GM23338 (cell line): ENCODE measurements around the gene EIF4E. TPM values are rescaled to one million over a fixed set of nuclear protein-coding genes. Genes with fewer than 3 reads are reported as not detected.

Experiments used
- ATAC-seq: fragments of 200-7000 bp; cut with Tn5 transposase; 3 replicates; pipeline ENCODE4 v1.9.1; 2020
- DNase-seq: peaks from one replicate; pipeline ENCODE4 v3.0.0-alpha.2; 2015; ENCODE audit warnings: low spot score
- H2AFZ ChIP-seq: fragments of 200-600 bp; sonication (generic); 2 replicates; pipeline ENCODE4 v1.8.0; 2016; ENCODE audit warnings: antibody characterized with exemption, mild to moderate bottlenecking, moderate library complexity
- H3F3A ChIP-seq: fragments of 200-600 bp; sonication (generic); replicated peaks from 2 replicates; pipeline ENCODE4 v1.8.0; 2017; ENCODE audit warnings: antibody characterized with exemption, mixed run types, low read depth
- H3K27ac ChIP-seq: fragments of 200-600 bp; sonication (generic); 2 replicates; pipeline ENCODE4 v1.6.1; 2016; ENCODE audit warnings: low read depth
- H3K27me3 ChIP-seq: fragments of 200-600 bp; sonication (generic); 2 replicates; pipeline ENCODE4 v1.8.0; 2016; ENCODE audit warnings: mild to moderate bottlenecking, mixed run types, moderate library complexity; ENCODE audit not compliant: insufficient read depth
- H3K36me3 ChIP-seq: fragments of 200-600 bp; sonication (generic); 2 replicates; pipeline ENCODE4 v1.8.0; 2016; ENCODE audit warnings: mild to moderate bottlenecking; ENCODE audit not compliant: insufficient read depth
- H3K4me1 ChIP-seq: fragments of 200-600 bp; sonication (generic); 2 replicates; pipeline ENCODE4 v1.8.0; 2016; ENCODE audit warnings: mild to moderate bottlenecking, moderate library complexity; ENCODE audit not compliant: insufficient read depth
- H3K4me2 ChIP-seq: fragments of 200-600 bp; sonication (generic); 2 replicates; pipeline ENCODE4 v1.7.1; 2017; ENCODE audit warnings: mixed run types
- H3K4me3 ChIP-seq: fragments of 200-600 bp; sonication (generic); 2 replicates; pipeline ENCODE4 v1.6.1; 2016; ENCODE audit warnings: mixed run types
- H3K79me2 ChIP-seq: fragments of 200-600 bp; sonication (generic); replicated peaks from 2 replicates; pipeline ENCODE4 v1.8.0; 2017; ENCODE audit warnings: mild to moderate bottlenecking; ENCODE audit not compliant: insufficient read depth
- H3K9me2 ChIP-seq: fragments of 200-600 bp; sonication (generic); 2 replicates; pipeline ENCODE4 v1.8.0; 2017; ENCODE audit not compliant: insufficient read depth
- H4K20me1 ChIP-seq: fragments of 200-600 bp; sonication (generic); replicated peaks from 2 replicates; pipeline ENCODE4 v1.8.0; 2017; ENCODE audit warnings: mild to moderate bottlenecking; ENCODE audit not compliant: insufficient read depth
- H3K27ac Mint-ChIP-seq: 2 replicates; pipeline ENCODE4 v1.8.0; 2020; ENCODE audit warnings: inconsistent platforms, mild to moderate bottlenecking, moderate library complexity, mixed read lengths
- H3K27me3 Mint-ChIP-seq: 3 replicates; pipeline ENCODE4 v1.8.0; 2022; ENCODE audit warnings: low read depth, mild to moderate bottlenecking, moderate library complexity, mixed read lengths, inconsistent platforms; ENCODE audit not compliant: insufficient read depth, poor library complexity
- H3K36me3 Mint-ChIP-seq: 3 replicates; pipeline ENCODE4 v1.8.0; 2021; ENCODE audit warnings: low read depth, mild to moderate bottlenecking, inconsistent platforms, moderate library complexity, mixed read lengths
- H3K4me1 Mint-ChIP-seq: 3 replicates; pipeline ENCODE4 v1.8.0; 2020; ENCODE audit warnings: mild to moderate bottlenecking, inconsistent platforms, mixed read lengths
- H3K4me3 Mint-ChIP-seq: 3 replicates; pipeline ENCODE4 v1.8.0; 2021; ENCODE audit warnings: moderate library complexity, mild to moderate bottlenecking, inconsistent platforms, mixed read lengths
- H3K9me3 Mint-ChIP-seq: 3 replicates; pipeline ENCODE4 v1.8.0; 2020; ENCODE audit warnings: moderate library complexity, mild to moderate bottlenecking, inconsistent platforms, mixed read lengths
- CREB1 ChIP-seq: fragments of 250-450 bp; sonication (Bioruptor Pico); IDR thresholded peaks from 2 replicates; pipeline ENCODE4 v1.5.0; 2020; ENCODE audit warnings: low read depth, mild to moderate bottlenecking, moderate library complexity
- EZH2 ChIP-seq: fragments of 200-600 bp; sonication (generic); IDR thresholded peaks from one replicate; pipeline ENCODE4 v1.8.0; 2017; ENCODE audit warnings: antibody characterized with exemption, mild to moderate bottlenecking, low read depth; ENCODE audit not compliant: unreplicated experiment
- EZH2phosphoT487 ChIP-seq: fragments of 200-600 bp; sonication (generic); IDR thresholded peaks from one replicate; pipeline ENCODE4 v1.8.1; 2018; ENCODE audit warnings: antibody characterized with exemption; ENCODE audit not compliant: unreplicated experiment
- POLR2AphosphoS5 ChIP-seq: IDR thresholded peaks from 2 replicates; pipeline ENCODE4 v1.6.1; 2016; ENCODE audit warnings: antibody characterized with exemption, low read depth
- STAT1 ChIP-seq: IDR thresholded peaks from one replicate; pipeline ENCODE4 v1.6.1; 2016; ENCODE audit warnings: antibody characterized with exemption; ENCODE audit not compliant: unreplicated experiment
- ZNF114 ChIP-seq: fragments of 250-450 bp; sonication (Bioruptor Pico); IDR thresholded peaks from 2 replicates; pipeline ENCODE4 v1.5.0; 2020; ENCODE audit warnings: mild to moderate bottlenecking, moderate library complexity
- ZNF331 ChIP-seq: fragments of 250-450 bp; sonication (Bioruptor Pico); IDR thresholded peaks from 2 replicates; pipeline ENCODE4 v1.5.0; 2020; ENCODE audit warnings: low read depth, mild to moderate bottlenecking, moderate library complexity
- polyA plus RNA-seq: library from polyadenylated mRNA; unstranded; fragments of >200 nt; fragmentation: Nextera tagmentation; extraction: Ambion mirVana; gene quantifications from 2 replicates; pipeline ENCODE4 v1.2.1, GENCODE V29; 2016
- total RNA-seq: library from RNA; depleted of rRNA; stranded (reverse); fragments of >200 nt; shearing (Covaris generic); gene quantifications from 2 replicates; pipeline ENCODE4 v1.2.3, GENCODE V29; 2014
- TF ChIP-seq, protein P1 (sequence below), 2 experiments: fragments of 200-600 bp in 1 of 2; sonication (generic) in 1 of 2; conservative IDR thresholded peaks; 2 replicates each; pipeline versions ENCODE4 v1.5.1 to v1.6.1; 2016 to 2017; ENCODE audit warnings: antibody characterized with exemption in 2 of 2, low read depth in 2 of 2, mild to moderate bottlenecking in 2 of 2, moderate library complexity in 1 of 2
- TF ChIP-seq, protein P2 (sequence below): IDR thresholded peaks from 2 replicates; pipeline ENCODE4 v1.6.1; 2016; ENCODE audit warnings: antibody characterized with exemption
- TF ChIP-seq, protein P3 (sequence below): fragments of 250-450 bp; sonication (Bioruptor Pico); IDR thresholded peaks from 2 replicates; pipeline ENCODE4 v1.5.0; 2020; ENCODE audit warnings: mild to moderate bottlenecking, moderate library complexity

EIF4E gene
- total and polyA plus RNA-seq, 2 experiments from 2014 or later: 113 to 351 TPM

DNA sequence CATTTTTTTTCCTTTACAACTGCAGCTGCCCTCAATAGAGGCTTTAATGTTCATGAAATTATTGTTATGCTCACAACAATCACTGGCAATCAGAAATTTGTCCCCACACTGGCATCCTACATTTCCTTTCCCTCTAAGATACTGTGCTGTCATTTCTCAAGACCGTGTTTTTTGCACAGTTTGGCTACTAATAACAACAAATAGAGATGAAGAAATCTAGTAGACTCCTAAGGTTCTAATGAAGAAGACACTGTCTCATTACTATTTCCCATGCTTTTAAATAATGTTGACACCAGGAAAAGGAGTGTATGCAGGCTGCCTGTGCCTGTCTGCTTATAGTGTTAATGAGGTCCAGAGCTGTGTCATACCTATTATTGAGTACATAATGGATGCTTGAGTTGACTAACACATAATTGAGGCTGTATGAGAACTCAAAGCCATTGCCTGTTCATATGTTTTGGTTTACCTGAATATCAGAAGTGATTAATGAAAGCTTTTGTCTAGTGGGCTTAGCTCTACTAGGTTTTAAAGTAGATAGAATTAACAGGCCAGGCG is 1.5 kb upstream of the EIF4E start (continued):
- TF ChIP-seq, protein P1, sequence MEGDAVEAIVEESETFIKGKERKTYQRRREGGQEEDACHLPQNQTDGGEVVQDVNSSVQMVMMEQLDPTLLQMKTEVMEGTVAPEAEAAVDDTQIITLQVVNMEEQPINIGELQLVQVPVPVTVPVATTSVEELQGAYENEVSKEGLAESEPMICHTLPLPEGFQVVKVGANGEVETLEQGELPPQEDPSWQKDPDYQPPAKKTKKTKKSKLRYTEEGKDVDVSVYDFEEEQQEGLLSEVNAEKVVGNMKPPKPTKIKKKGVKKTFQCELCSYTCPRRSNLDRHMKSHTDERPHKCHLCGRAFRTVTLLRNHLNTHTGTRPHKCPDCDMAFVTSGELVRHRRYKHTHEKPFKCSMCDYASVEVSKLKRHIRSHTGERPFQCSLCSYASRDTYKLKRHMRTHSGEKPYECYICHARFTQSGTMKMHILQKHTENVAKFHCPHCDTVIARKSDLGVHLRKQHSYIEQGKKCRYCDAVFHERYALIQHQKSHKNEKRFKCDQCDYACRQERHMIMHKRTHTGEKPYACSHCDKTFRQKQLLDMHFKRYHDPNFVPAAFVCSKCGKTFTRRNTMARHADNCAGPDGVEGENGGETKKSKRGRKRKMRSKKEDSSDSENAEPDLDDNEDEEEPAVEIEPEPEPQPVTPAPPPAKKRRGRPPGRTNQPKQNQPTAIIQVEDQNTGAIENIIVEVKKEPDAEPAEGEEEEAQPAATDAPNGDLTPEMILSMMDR (conservative IDR thresholded peaks at IDR 0.05; ENCODE audit: low read depth in 2 of 2): no peak
- TF ChIP-seq CREB1 (CRISPR knock-in tag): no peak

DNA sequence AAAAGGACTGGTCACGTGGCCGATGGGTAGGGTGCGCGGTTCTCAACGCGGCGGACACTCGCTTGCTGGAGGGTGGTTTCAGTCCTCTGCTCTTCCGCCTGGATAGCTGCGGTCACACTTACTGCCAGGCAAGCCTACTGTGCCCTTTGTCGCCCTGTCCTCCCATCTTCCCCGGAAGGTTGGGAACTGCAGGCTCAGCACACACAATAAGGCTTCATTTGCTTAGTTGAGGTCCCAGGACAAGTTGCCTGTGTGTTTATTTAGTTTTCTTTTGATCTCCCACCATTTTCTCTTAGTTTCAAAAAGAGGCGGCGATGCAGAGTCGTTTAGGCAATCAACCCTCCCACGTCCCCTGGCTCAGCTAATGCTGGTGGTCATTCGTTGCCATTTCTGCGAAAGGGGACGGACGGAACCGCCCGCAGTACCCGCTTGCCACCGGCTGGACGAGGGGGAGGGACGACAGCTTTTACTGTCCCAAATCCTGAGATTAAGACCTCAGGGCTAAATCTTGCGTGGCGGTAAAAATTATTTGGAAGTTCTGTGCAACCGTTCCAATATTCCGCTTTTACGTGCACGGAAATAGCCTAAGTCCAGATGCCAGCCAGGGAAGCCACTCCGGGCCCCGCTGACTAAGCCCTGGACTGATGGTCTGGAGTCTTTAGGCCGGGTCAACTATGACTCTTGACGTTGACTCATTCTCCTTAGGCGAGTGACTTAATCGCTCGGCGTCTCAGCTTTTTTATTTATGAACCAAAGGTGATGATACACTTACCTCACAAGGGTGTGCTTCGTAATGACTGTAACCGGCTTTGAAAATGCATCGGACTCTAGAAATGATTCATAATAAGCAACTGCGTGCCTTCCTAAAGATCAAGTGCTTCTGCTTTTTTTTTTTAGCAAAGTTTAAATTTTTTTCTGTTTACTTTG is 671 bp upstream of the EIF4E start:
- Histone ChIP-seq H3K27me3 (no peaks in the 10 kb centered on the region), H4K20me1 (peaks cover 24% of the 10 kb centered on the region; the same call in 1 of the 2 replicates), H2AFZ (peak overlapping the region; percentile 93), H3K4me1 (peaks cover 9% of the 10 kb centered on the region), H3F3A (peaks cover 6% of the 10 kb centered on the region; the same call in 1 of the 2 replicates), H3K36me3 (peaks cover 12% of the 10 kb centered on the region; the same call in 1 of the 2 replicates), H3K9me2 (no peaks in the 10 kb centered on the region), H3K4me3 (peak overlapping the region; percentile 98), H3K79me2 (peaks cover 47% of the 10 kb centered on the region), H3K4me2 (peak overlapping the region; percentile 90), H3K27ac (peak overlapping the region; percentile 96)
- DNase-seq (peak; percentile 64), ATAC-seq (peak; percentile 58)
- H3K27ac Mint-ChIP-seq: peak overlapping the region; percentile 98
- H3K9me3 Mint-ChIP-seq: peaks cover 50% of the 10 kb centered on the region
- peaks cover 16% of the 10 kb centered on the region for H3K27me3 Mint-ChIP-seq
- peaks cover 66% of the 10 kb centered on the region for H3K36me3 Mint-ChIP-seq
- peak overlapping the region; percentile 95 for H3K4me3 Mint-ChIP-seq
- H3K4me1 Mint-ChIP-seq: peaks cover 16% of the 10 kb centered on the region
- TF ChIP-seq, protein P2, sequence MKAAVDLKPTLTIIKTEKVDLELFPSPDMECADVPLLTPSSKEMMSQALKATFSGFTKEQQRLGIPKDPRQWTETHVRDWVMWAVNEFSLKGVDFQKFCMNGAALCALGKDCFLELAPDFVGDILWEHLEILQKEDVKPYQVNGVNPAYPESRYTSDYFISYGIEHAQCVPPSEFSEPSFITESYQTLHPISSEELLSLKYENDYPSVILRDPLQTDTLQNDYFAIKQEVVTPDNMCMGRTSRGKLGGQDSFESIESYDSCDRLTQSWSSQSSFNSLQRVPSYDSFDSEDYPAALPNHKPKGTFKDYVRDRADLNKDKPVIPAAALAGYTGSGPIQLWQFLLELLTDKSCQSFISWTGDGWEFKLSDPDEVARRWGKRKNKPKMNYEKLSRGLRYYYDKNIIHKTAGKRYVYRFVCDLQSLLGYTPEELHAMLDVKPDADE: no peak
- TF ChIP-seq EZH2 (no peak), ZNF114 (CRISPR knock-in tag) (no peak), POLR2AphosphoS5 (peak; percentile 80), ZNF331 (CRISPR knock-in tag) (no peak), CREB1 (CRISPR knock-in tag) (0 out of 2 replicates have a peak, but pooled peaks have one; percentile 4), STAT1 (no peak), EZH2phosphoT487 (no peak)
- TF ChIP-seq, protein P1 (conservative IDR thresholded peaks at IDR 0.05; ENCODE audit: low read depth in 2 of 2): peak in 1 of 2 experiments; percentile 14; a peak in 1 of 4 replicates
- TF ChIP-seq, protein P3, sequence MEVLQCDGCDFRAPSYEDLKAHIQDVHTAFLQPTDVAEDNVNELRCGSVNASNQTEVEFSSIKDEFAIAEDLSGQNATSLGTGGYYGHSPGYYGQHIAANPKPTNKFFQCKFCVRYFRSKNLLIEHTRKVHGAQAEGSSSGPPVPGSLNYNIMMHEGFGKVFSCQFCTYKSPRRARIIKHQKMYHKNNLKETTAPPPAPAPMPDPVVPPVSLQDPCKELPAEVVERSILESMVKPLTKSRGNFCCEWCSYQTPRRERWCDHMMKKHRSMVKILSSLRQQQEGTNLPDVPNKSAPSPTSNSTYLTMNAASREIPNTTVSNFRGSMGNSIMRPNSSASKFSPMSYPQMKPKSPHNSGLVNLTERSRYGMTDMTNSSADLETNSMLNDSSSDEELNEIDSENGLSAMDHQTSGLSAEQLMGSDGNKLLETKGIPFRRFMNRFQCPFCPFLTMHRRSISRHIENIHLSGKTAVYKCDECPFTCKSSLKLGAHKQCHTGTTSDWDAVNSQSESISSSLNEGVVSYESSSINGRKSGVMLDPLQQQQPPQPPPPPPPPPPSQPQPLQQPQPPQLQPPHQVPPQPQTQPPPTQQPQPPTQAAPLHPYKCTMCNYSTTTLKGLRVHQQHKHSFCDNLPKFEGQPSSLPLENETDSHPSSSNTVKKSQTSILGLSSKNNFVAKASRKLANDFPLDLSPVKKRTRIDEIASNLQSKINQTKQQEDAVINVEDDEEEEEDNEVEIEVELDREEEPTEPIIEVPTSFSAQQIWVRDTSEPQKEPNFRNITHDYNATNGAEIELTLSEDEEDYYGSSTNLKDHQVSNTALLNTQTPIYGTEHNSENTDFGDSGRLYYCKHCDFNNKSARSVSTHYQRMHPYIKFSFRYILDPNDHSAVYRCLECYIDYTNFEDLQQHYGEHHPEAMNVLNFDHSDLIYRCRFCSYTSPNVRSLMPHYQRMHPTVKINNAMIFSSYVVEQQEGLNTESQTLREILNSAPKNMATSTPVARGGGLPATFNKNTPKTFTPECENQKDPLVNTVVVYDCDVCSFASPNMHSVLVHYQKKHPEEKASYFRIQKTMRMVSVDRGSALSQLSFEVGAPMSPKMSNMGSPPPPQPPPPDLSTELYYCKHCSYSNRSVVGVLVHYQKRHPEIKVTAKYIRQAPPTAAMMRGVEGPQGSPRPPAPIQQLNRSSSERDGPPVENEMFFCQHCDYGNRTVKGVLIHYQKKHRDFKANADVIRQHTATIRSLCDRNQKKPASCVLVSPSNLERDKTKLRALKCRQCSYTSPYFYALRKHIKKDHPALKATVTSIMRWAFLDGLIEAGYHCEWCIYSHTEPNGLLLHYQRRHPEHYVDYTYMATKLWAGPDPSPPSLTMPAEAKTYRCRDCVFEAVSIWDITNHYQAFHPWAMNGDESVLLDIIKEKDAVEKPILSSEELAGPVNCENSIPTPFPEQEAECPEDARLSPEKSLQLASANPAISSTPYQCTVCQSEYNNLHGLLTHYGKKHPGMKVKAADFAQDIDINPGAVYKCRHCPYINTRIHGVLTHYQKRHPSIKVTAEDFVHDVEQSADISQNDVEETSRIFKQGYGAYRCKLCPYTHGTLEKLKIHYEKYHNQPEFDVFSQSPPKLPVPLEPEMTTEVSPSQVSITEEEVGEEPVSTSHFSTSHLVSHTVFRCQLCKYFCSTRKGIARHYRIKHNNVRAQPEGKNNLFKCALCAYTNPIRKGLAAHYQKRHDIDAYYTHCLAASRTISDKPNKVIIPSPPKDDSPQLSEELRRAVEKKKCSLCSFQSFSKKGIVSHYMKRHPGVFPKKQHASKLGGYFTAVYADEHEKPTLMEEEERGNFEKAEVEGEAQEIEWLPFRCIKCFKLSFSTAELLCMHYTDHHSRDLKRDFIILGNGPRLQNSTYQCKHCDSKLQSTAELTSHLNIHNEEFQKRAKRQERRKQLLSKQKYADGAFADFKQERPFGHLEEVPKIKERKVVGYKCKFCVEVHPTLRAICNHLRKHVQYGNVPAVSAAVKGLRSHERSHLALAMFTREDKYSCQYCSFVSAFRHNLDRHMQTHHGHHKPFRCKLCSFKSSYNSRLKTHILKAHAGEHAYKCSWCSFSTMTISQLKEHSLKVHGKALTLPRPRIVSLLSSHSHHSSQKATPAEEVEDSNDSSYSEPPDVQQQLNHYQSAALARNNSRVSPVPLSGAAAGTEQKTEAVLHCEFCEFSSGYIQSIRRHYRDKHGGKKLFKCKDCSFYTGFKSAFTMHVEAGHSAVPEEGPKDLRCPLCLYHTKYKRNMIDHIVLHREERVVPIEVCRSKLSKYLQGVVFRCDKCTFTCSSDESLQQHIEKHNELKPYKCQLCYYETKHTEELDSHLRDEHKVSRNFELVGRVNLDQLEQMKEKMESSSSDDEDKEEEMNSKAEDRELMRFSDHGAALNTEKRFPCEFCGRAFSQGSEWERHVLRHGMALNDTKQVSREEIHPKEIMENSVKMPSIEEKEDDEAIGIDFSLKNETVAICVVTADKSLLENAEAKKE (CRISPR knock-in tag): no peak
